ENCODE measurements around the gene POU2AF1. TPM values are rescaled to one million over a fixed set of nuclear protein-coding genes. Genes with fewer than 3 reads are reported as not detected.

Gene POU2AF1
- total RNA-seq, 1 experiment from 2014 or later: not detected

- DNase-seq: no peak
- no peaks in the 10 kb centered on the region for H3K36me3 ChIP-seq
- H3K9me3 ChIP-seq: no peaks in the 10 kb centered on the region
- H3K27me3 ChIP-seq: peaks cover 6% of the 10 kb centered on the region; the same call in 1 of the 2 replicates
- no peak overlapping the region for H3K4me3 ChIP-seq
These were observed 76.8 kb downstream of the POU2AF1 start for GRCh38 chr11:111302298-111302697.

Other genes with a start within 250 kb of the POU2AF1 start
- not detected in 2 replicates for gene POU2AF2, start 133.6 kb downstream of the POU2AF1 start, total RNA-seq (2014; rRNA removed; shearing (Covaris generic); ENCODE audit: low replicate concordance)
- not detected in 2 replicates for gene POU2AF3, start 80.7 kb downstream of the POU2AF1 start, total RNA-seq (2014; rRNA removed; shearing (Covaris generic); ENCODE audit: low replicate concordance)
- not detected in 2 replicates for gene BTG4, start 133.1 kb upstream of the POU2AF1 start, total RNA-seq (2014; rRNA removed; shearing (Covaris generic); ENCODE audit: low replicate concordance)
- not detected in 2 replicates for gene HOATZ, start 135.5 kb upstream of the POU2AF1 start, total RNA-seq (2014; rRNA removed; shearing (Covaris generic); ENCODE audit: low replicate concordance)
- 57.3 and 72.7 TPM in 2 replicates for gene LAYN, start 161.4 kb upstream of the POU2AF1 start, total RNA-seq (2014; rRNA removed; shearing (Covaris generic); ENCODE audit: low replicate concordance)
- gene SIK2, start 223.2 kb upstream of the POU2AF1 start, total RNA-seq (2014; rRNA removed; shearing (Covaris generic); ENCODE audit: low replicate concordance): 4.6 and 10.3 TPM in 2 replicates